ENCODE data around the gene PITPNM3.

PITPNM3 gene

GRCh38 chr17:6554871-6555330 is 1.5 kb downstream of the PITPNM3 start:
- TF ChIP-seq ZBTB7A (IDR thresholded peaks at IDR 0.05; ENCODE audit: low read depth) (no peak), RAD21 (IDR thresholded peaks at IDR 0.05; ENCODE audit: low read depth) (no peak)
- TF ChIP-seq, protein P1, sequence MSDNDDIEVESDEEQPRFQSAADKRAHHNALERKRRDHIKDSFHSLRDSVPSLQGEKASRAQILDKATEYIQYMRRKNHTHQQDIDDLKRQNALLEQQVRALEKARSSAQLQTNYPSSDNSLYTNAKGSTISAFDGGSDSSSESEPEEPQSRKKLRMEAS (IDR thresholded peaks at IDR 0.05) = no peak

DNA sequence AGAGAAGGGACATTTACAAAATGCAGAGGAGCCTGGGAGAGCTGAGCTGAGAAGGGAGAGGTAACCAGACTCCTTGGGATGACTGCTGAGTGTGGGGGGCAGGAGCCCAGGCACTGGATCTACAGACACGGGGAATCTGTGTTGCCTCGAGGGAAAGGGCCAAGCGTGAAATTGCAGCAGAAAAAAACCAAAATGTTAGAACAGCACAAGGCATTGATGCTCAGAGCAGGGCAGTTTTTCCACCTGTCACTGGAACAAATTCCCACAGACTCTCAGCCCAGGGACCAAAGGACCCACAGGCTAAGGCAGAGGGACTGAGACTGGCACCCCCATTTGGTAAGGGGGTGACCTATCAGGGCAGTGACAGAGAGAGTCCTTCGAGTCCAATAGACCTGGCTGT is 2.0 kb downstream of the PITPNM3 start:
- no peak for TF ChIP-seq YY1 (IDR thresholded peaks at IDR 0.05; ENCODE audit: low read depth)
- TF ChIP-seq NFIC (IDR thresholded peaks at IDR 0.05) = no peak
- no peak for TF ChIP-seq CREB1 (IDR thresholded peaks at IDR 0.05; ENCODE audit: low read depth)
- no peak for TF ChIP-seq TEAD4 (IDR thresholded peaks at IDR 0.05)
- no peak for TF ChIP-seq TAF1 (IDR thresholded peaks at IDR 0.05; ENCODE audit: low read depth)
- TF ChIP-seq RAD21 (IDR thresholded peaks at IDR 0.05; ENCODE audit: low read depth) = no peak
- no peak for TF ChIP-seq REST (IDR thresholded peaks at IDR 0.05; ENCODE audit: low read depth)
- TF ChIP-seq EP300 (IDR thresholded peaks at IDR 0.05; ENCODE audit: borderline replicate concordance) = no peak
- TF ChIP-seq, protein P2, sequence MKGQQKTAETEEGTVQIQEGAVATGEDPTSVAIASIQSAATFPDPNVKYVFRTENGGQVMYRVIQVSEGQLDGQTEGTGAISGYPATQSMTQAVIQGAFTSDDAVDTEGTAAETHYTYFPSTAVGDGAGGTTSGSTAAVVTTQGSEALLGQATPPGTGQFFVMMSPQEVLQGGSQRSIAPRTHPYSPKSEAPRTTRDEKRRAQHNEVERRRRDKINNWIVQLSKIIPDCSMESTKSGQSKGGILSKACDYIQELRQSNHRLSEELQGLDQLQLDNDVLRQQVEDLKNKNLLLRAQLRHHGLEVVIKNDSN (IDR thresholded peaks at IDR 0.05) = no peak
- TF ChIP-seq FOXM1 (IDR thresholded peaks at IDR 0.05; ENCODE audit: borderline replicate concordance, low read depth) = no peak
- TF ChIP-seq ZBTB7A (IDR thresholded peaks at IDR 0.05; ENCODE audit: low read depth) = no peak
- no peak for TF ChIP-seq CEBPB (IDR thresholded peaks at IDR 0.05)
- no peak for TF ChIP-seq EGR1 (IDR thresholded peaks at IDR 0.05)
- no peak for TF ChIP-seq TCF12 (IDR thresholded peaks at IDR 0.05; ENCODE audit: low read depth)
- TF ChIP-seq, protein P1 (IDR thresholded peaks at IDR 0.05) = no peak

DNA sequence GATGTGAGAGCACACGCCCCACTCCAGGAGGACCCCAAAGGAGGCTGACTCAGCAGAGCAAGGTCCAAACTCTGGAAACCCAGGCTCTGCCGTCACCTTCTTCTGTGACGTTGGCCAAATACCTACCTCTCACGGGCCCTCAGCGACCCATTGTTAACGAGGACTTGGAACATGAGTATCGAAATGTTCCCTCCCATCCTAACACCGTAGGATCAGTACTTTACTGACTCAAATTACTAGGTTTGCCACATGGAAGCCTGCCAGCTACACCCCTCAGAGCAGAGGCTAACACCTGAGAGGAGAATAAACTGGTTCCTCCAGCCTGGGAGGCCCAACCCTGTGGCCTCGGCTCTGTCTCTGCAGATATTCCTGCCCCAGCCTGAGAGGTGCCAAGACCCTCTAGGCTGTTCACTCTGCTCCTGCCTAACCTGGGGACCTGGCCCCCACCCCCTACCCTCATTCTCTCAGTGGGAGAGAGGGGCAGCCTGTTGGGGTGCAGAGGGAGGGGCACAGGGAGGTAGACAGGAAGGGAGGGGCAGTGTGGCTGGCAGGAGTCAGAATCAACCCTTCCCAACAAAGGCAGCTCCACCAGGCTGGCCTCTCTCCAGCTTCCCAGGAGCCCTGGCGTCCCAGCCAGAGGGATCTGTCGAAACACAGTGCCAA is 4.4 kb downstream of the PITPNM3 start:
- TF ChIP-seq EGR1 (IDR thresholded peaks at IDR 0.05) = no peak
- TF ChIP-seq FOXM1 (IDR thresholded peaks at IDR 0.05; ENCODE audit: borderline replicate concordance, low read depth) = 0 out of 2 replicates have a peak, but pooled peaks have one; percentile 68
- TF ChIP-seq, protein P1 (IDR thresholded peaks at IDR 0.05) = peak; percentile 61
- TF ChIP-seq ZBTB7A (IDR thresholded peaks at IDR 0.05; ENCODE audit: low read depth) = peak; percentile 88
- TF ChIP-seq CREB1 (IDR thresholded peaks at IDR 0.05; ENCODE audit: low read depth) = peak; percentile 73
- peak; percentile 17; the same call in 1 of the 2 replicates for TF ChIP-seq TAF1 (IDR thresholded peaks at IDR 0.05; ENCODE audit: low read depth)
- TF ChIP-seq YY1 (IDR thresholded peaks at IDR 0.05; ENCODE audit: low read depth) = no peak
- peak; percentile 64 for TF ChIP-seq TEAD4 (IDR thresholded peaks at IDR 0.05)
- peak; percentile 94 for TF ChIP-seq NFIC (IDR thresholded peaks at IDR 0.05)
- peak; percentile 94 for TF ChIP-seq TCF12 (IDR thresholded peaks at IDR 0.05; ENCODE audit: low read depth)
- peak; percentile 83 for TF ChIP-seq EP300 (IDR thresholded peaks at IDR 0.05; ENCODE audit: borderline replicate concordance)
- peak; percentile 62; the same call in 1 of the 2 replicates for TF ChIP-seq CEBPB (IDR thresholded peaks at IDR 0.05)
- TF ChIP-seq RAD21 (IDR thresholded peaks at IDR 0.05; ENCODE audit: low read depth) = peak; percentile 5; the same call in 1 of the 2 replicates
- TF ChIP-seq REST (IDR thresholded peaks at IDR 0.05; ENCODE audit: low read depth) = no peak; the same call in 1 of the 2 replicates
- TF ChIP-seq, protein P2 (IDR thresholded peaks at IDR 0.05) = 0 out of 2 replicates have a peak, but pooled peaks have one; percentile 2

DNA sequence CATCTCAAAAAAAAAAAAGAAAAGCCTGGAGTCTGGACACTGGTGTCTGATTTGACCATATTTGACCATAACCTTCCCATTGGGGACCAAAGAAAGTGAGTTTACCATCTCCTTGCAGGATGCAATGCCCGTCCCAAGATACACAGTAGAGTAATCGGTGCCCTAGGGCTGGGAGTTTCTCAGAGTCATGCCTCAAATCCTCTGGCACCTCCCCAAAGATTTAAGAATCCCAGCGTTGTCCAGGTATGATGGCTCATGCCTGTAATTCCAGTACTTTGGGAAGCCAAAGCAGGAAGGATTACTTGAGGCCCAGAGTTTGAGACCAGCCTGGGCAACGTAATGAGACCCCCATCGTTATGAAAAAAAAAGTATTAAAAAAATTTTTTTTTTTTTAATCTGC is 5.0 kb downstream of the PITPNM3 start:
- TF ChIP-seq FOXM1 (IDR thresholded peaks at IDR 0.05; ENCODE audit: borderline replicate concordance, low read depth) (no peak), RAD21 (IDR thresholded peaks at IDR 0.05; ENCODE audit: low read depth) (no peak), YY1 (IDR thresholded peaks at IDR 0.05; ENCODE audit: low read depth) (no peak), TCF12 (IDR thresholded peaks at IDR 0.05; ENCODE audit: low read depth) (no peak), TAF1 (IDR thresholded peaks at IDR 0.05; ENCODE audit: low read depth) (no peak), EGR1 (IDR thresholded peaks at IDR 0.05) (no peak), CEBPB (IDR thresholded peaks at IDR 0.05) (no peak), ZBTB7A (IDR thresholded peaks at IDR 0.05; ENCODE audit: low read depth) (no peak), EP300 (IDR thresholded peaks at IDR 0.05; ENCODE audit: borderline replicate concordance) (no peak), TEAD4 (IDR thresholded peaks at IDR 0.05) (no peak), CREB1 (IDR thresholded peaks at IDR 0.05; ENCODE audit: low read depth) (no peak), REST (IDR thresholded peaks at IDR 0.05; ENCODE audit: low read depth) (no peak), NFIC (IDR thresholded peaks at IDR 0.05) (no peak)
- TF ChIP-seq, protein P1 (IDR thresholded peaks at IDR 0.05) = no peak; the same call in 1 of the 2 replicates
- TF ChIP-seq, protein P2 (IDR thresholded peaks at IDR 0.05) = no peak

Measured in Ishikawa (cell line).